Esophagus squamous epithelium (tissue), 5 donors: ENCODE results near the gene CAMK2D. TPM values are rescaled to one million over a fixed set of nuclear protein-coding genes. Genes with fewer than 3 reads are reported as not detected.

Source experiments
- DNase-seq: peaks from one replicate; lab custom pipeline; 2025; lab: John Stamatoyannopoulos, UW
- H3K27ac ChIP-seq, 4 donors: fragments of 200-600 bp; sonication (generic); one replicate each; pipeline ENCODE4 v1.5.1; 2016 to 2019; ENCODE audit warnings: mild to moderate bottlenecking in 1 of 4
- H3K27me3 ChIP-seq, 4 donors: fragments of 200-600 bp; sonication (generic); 1 replicate in 3 of 4; 2 replicates in 1 of 4; pipeline versions ENCODE4 v1.5.1 to v1.6.0; 2017 to 2021; ENCODE audit warnings: antibody characterized with exemption in 1 of 4
- H3K36me3 ChIP-seq, 3 donors: fragments of 200-600 bp; sonication (generic); one replicate each; pipeline ENCODE4 v1.5.1; 2016 to 2019
- H3K4me1 ChIP-seq, 3 donors: fragments of 200-600 bp; sonication (generic); one replicate each; pipeline ENCODE4 v1.5.1; 2017 to 2019
- H3K4me3 ChIP-seq, 4 donors: fragments of 200-600 bp; sonication (generic); 1 replicate in 3 of 4; 2 replicates in 1 of 4; pipeline ENCODE4 v1.5.1; 2016 to 2019; ENCODE audit warnings: mild to moderate bottlenecking in 2 of 4, moderate library complexity in 1 of 4
- H3K9me3 ChIP-seq, 3 donors: fragments of 200-600 bp; sonication (generic); one replicate each; pipeline ENCODE4 v1.5.1; 2016 to 2019
- CTCF ChIP-seq, 6 experiments: fragments of 450-650 bp in 4 of 6; fragments of 200-600 bp in 2 of 6; sonication (generic) in 2 of 6; IDR thresholded peaks; one replicate each; pipeline ENCODE4 v1.5.1; 2016 to 2019; ENCODE audit warnings: antibody characterized with exemption in 6 of 6, mild to moderate bottlenecking in 4 of 6, moderate library complexity in 4 of 6
- POLR2A ChIP-seq, 4 donors: fragments of 450-650 bp; IDR thresholded peaks; one replicate each; pipeline ENCODE4 v1.6.1; 2017; ENCODE audit warnings: antibody characterized with exemption in 4 of 4, mild to moderate bottlenecking in 4 of 4, moderate library complexity in 3 of 4
- WGBS, 2 donors: methylation state at CpG; one replicate each; pipeline ENCODE4 v1.1.5; 2018; 5-methylcytosine and 5-hydroxymethylcytosine counted together
- intact Hi-C: fragments of 100-400 bp; cut with DNase I; formaldehyde crosslinking; loops from one replicate; pipeline ENCODE4 v1.15.0; 2022
- total RNA-seq, 4 donors: library from RNA; depleted of rRNA; stranded (reverse); fragments of >200 nt; gene quantifications; one replicate each; pipeline ENCODE4 v1.1.0, GENCODE V29; 2016
- donor health status: DM: yes; HTN: yes; CAD: no.

Gene CAMK2D
- total RNA-seq, 4 donors from 2014 or later: 30.7 to 47.7 (median 38.2) TPM

GRCh38 chr4:113561092-113561491 is 200.4 kb downstream of the CAMK2D start:
- intact Hi-C loops: no loop called here
- H3K4me3 ChIP-seq: no peak overlapping the region
- peaks cover 0 to 22% (median 10%) of the 10 kb centered on the region in 3 donors for H3K4me1 ChIP-seq
- DNase-seq: no peak
- no peaks in the 10 kb centered on the region for H3K36me3 ChIP-seq
- H3K27ac ChIP-seq: no peak overlapping the region
- WGBS, 2 donors: 77 to 83% methylated on average over 2 of the region's 2 CpGs
- TF ChIP-seq CTCF (IDR thresholded peaks at IDR 0.05) (no peak), POLR2A (IDR thresholded peaks at IDR 0.05) (no peak)
- no peaks in the 10 kb centered on the region for H3K9me3 ChIP-seq
- H3K27me3 ChIP-seq: no peaks in the 10 kb centered on the region

- Histone ChIP-seq H3K27ac (no peak overlapping the region), H3K36me3 (no peaks in the 10 kb centered on the region), H3K4me3 (no peak overlapping the region), H3K27me3 (no peaks in the 10 kb centered on the region), H3K4me1 (peaks cover 0 to 27% (median 12%) of the 10 kb centered on the region in 3 donors), H3K9me3 (no peaks in the 10 kb centered on the region)
- no peak for TF ChIP-seq POLR2A (IDR thresholded peaks at IDR 0.05)
- no peak for TF ChIP-seq CTCF (IDR thresholded peaks at IDR 0.05)
- DNase-seq: no peak
- intact Hi-C loops: no loop called here
These were observed 201.0 kb downstream of the CAMK2D start for GRCh38 chr4:113560579-113560978.

GRCh38 chr4:113559947-113560346 is 201.6 kb downstream of the CAMK2D start:
- intact Hi-C loops: loop anchor here (10.0 kb wide), 1 partner anchor 45 kb away; no protein-coding TSS in a partner anchor
- DNase-seq: no peak
- H3K4me1 ChIP-seq: peaks cover 0 to 31% (median 12%) of the 10 kb centered on the region in 3 donors
- TF ChIP-seq POLR2A (IDR thresholded peaks at IDR 0.05): no peak
- TF ChIP-seq CTCF (IDR thresholded peaks at IDR 0.05): no peak
- H3K27me3 ChIP-seq: no peaks in the 10 kb centered on the region
- H3K4me3 ChIP-seq: no peak overlapping the region
- H3K9me3 ChIP-seq: no peaks in the 10 kb centered on the region
- H3K27ac ChIP-seq: no peak overlapping the region
- no peaks in the 10 kb centered on the region for H3K36me3 ChIP-seq
- WGBS, 2 donors: 89 to 93% methylated on average over 5 of the region's 5 CpGs

- DNase-seq: no peak
- Histone ChIP-seq H3K27me3 (no peaks in the 10 kb centered on the region), H3K27ac (peak overlapping the region; percentile 52 to 78 (median 67)), H3K4me3 (no peak overlapping the region), H3K36me3 (no peaks in the 10 kb centered on the region), H3K9me3 (no peaks in the 10 kb centered on the region), H3K4me1 (peaks cover 0 to 33% (median 12%) of the 10 kb centered on the region in 3 donors)
- WGBS, 2 donors: 79 to 86% methylated on average over 3 to 4 of the region's 4 CpGs
- no peak for TF ChIP-seq POLR2A (IDR thresholded peaks at IDR 0.05)
- no peak for TF ChIP-seq CTCF (IDR thresholded peaks at IDR 0.05)
- intact Hi-C loops: loop anchor here (10.0 kb wide), 1 partner anchor 48 kb away; no protein-coding TSS in a partner anchor
These were observed 205.0 kb downstream of the CAMK2D start for GRCh38 chr4:113556382-113557134.

GRCh38 chr4:113555868-113556267 is 205.7 kb downstream of the CAMK2D start:
- Histone ChIP-seq H3K9me3 (no peaks in the 10 kb centered on the region), H3K36me3 (peaks cover 0 to 7% (median 0%) of the 10 kb centered on the region in 3 donors), H3K4me1 (peaks cover 0 to 33% (median 12%) of the 10 kb centered on the region in 3 donors), H3K27ac (peak overlapping the region; percentile 52 to 78 (median 67)), H3K4me3 (no peak overlapping the region), H3K27me3 (no peaks in the 10 kb centered on the region)
- no peak for DNase-seq
- intact Hi-C loops: loop anchor here (10.0 kb wide), 1 partner anchor 49 kb away; no protein-coding TSS in a partner anchor
- TF ChIP-seq POLR2A (IDR thresholded peaks at IDR 0.05) (no peak), CTCF (IDR thresholded peaks at IDR 0.05) (no peak)
- 80 to 91% methylated on average over 5 of the region's 5 CpGs for WGBS, 2 donors
